ENCODE data around the gene ATOH8. TPM values are rescaled to one million over a fixed set of nuclear protein-coding genes. Genes with fewer than 3 reads are reported as not detected.

The ATOH8 gene
- total RNA-seq, 1 experiment from 2014 or later, result 0.20 TPM

- peaks cover 3% of the 10 kb centered on the region; the same call in 1 of the 2 replicates for H3K27me3 ChIP-seq (ENCODE audit: insufficient read depth, low read length)
- H3K4me2 ChIP-seq (ENCODE audit: insufficient read depth, insufficient read length, low read length), result no peak overlapping the region
- no CpG with 5 or more reads among the region's 4 CpGs for WGBS (ENCODE audit: extremely low coverage, insufficient read length, low lambda C conversion rate)
- Mint-ChIP-seq H3K36me3 (ENCODE audit: insufficient read depth in 1 of 3, low read depth in 3 of 3) (no peaks in the 10 kb centered on the region), H3K27ac (no peak overlapping the region; a peak in 1 of 7 replicates), H3K4me3 (no peak overlapping the region), H3K27me3 (ENCODE audit: low read depth) (peaks cover 23% of the 10 kb centered on the region), H3K4me1 (peaks cover 6% of the 10 kb centered on the region in 2 experiments), H3K9me3 (no peaks in the 10 kb centered on the region; a peak in 1 of 5 replicates)
- no peaks in the 10 kb centered on the region for H3K79me1 ChIP-seq (ENCODE audit: insufficient read depth, low read depth, low read length, poor library complexity, severe bottlenecking)
- H3K27ac ChIP-seq (ENCODE audit: insufficient read length, low read depth, low read length), result no peak overlapping the region
- no peak overlapping the region for H3K14ac ChIP-seq (ENCODE audit: insufficient read depth, low read length)
- no peak overlapping the region for H2AFZ ChIP-seq (ENCODE audit: low read length)
- no peak overlapping the region for H4K8ac ChIP-seq (replicated peaks; ENCODE audit: insufficient read length, low read depth, low read length)
- H3K56ac ChIP-seq (ENCODE audit: insufficient read length, low read depth, low read length), result no peak overlapping the region
- H3K23ac ChIP-seq (ENCODE audit: insufficient read length, low read depth, low read length), result no peak overlapping the region
- H2BK5ac ChIP-seq (ENCODE audit: insufficient read length, low read length), result no peak overlapping the region
- no peak overlapping the region for H3T11ph ChIP-seq (ENCODE audit: low read length)
- no peaks in the 10 kb centered on the region for H4K20me1 ChIP-seq (ENCODE audit: control insufficient read depth, insufficient read depth, insufficient read length)
- no peak overlapping the region for H2BK120ac ChIP-seq (ENCODE audit: low read depth, low read length, poor library complexity, severe bottlenecking)
- no peaks in the 10 kb centered on the region for H3K23me2 ChIP-seq (ENCODE audit: insufficient read length, low read depth, low read length, poor library complexity, severe bottlenecking)
- H3K79me2 ChIP-seq (ENCODE audit: insufficient read depth, low read length), result no peaks in the 10 kb centered on the region
- no peak overlapping the region for H2BK20ac ChIP-seq (ENCODE audit: low read depth, low read length, poor library complexity, severe bottlenecking)
- TF ChIP-seq CTCF (conservative IDR thresholded peaks at IDR 0.05), result no peak
- no peak overlapping the region for H4K91ac ChIP-seq (ENCODE audit: insufficient read length, low read depth, low read length)
- H4K5ac ChIP-seq (ENCODE audit: insufficient read length, low read depth, low read length), result no peak overlapping the region
- H3K9me3 ChIP-seq (ENCODE audit: control insufficient read depth, low read depth, low read length), result no peaks in the 10 kb centered on the region
- H2BK15ac ChIP-seq (ENCODE audit: low read depth, low read length), result no peak overlapping the region
- no peak overlapping the region for H2BK12ac ChIP-seq (ENCODE audit: insufficient read length, low read depth, low read length)
- no peak overlapping the region for H3K4ac ChIP-seq (ENCODE audit: low read depth, low read length)
- no peak for DNase-seq
- H2AK5ac ChIP-seq (ENCODE audit: insufficient read length, low read length), result no peak overlapping the region
- H3K18ac ChIP-seq (ENCODE audit: insufficient read length, low read depth, low read length), result no peak overlapping the region
- no peaks in the 10 kb centered on the region for H3K4me1 ChIP-seq (ENCODE audit: insufficient read depth, low read length)
- no peak overlapping the region for H3K9ac ChIP-seq (ENCODE audit: extremely low read depth, insufficient read length, low read length)
These were observed 44.4 kb upstream of the ATOH8 start for GRCh38 chr2:85709401-85709811.
